Limb (tissue), 2 donors: ENCODE data around the gene PLXNA4.
"Not testable (repeated sequence)": the region's sequence is repeated elsewhere in the genome, so short reads cannot be mapped to it uniquely, and the experiment has no call there.

Source experiments
- DNase-seq, 2 donors: peaks; one replicate each; pipeline ENCODE4 v3.0.0-alpha.2; 2016; ENCODE audit errors: extremely low spot score in 2 of 2

PLXNA4 gene

GRCh38 chr7:132181371-132181770, 394.9 kb downstream of the PLXNA4 start:
- no peak for DNase-seq

- DNase-seq, result no peak
Measured at GRCh38 chr7:132180481-132180880, 395.8 kb downstream of the PLXNA4 start.

GRCh38 chr7:132179681-132180080, 396.6 kb downstream of the PLXNA4 start:
- DNase-seq, result no peak

- DNase-seq, result peak in 1 of 2 donors; percentile 53
Measured at GRCh38 chr7:132179080-132179430, 397.2 kb downstream of the PLXNA4 start.

- not testable (repeated sequence) for DNase-seq
Measured at GRCh38 chr7:132178402-132179079, 397.7 kb downstream of the PLXNA4 start.

- DNase-seq, result no peak
Measured at GRCh38 chr7:132177708-132178401, 398.4 kb downstream of the PLXNA4 start.

GRCh38 chr7:132176719-132177118, 399.6 kb downstream of the PLXNA4 start:
- DNase-seq, result no peak

GRCh38 chr7:132171130-132171576, 405.1 kb downstream of the PLXNA4 start:
- DNase-seq, result no peak

GRCh38 chr7:132169730-132170129, 406.5 kb downstream of the PLXNA4 start:
- DNase-seq, result no peak

GRCh38 chr7:132168239-132168638, 408.0 kb downstream of the PLXNA4 start:
- DNase-seq, result no peak

GRCh38 chr7:132165695-132166094, 410.6 kb downstream of the PLXNA4 start:
- not testable (repeated sequence) for DNase-seq

GRCh38 chr7:132164558-132165125, 411.6 kb downstream of the PLXNA4 start:
- DNase-seq, result no peak

GRCh38 chr7:132162556-132163144, 413.6 kb downstream of the PLXNA4 start:
- no peak for DNase-seq

- peak in 1 of 2 donors; percentile 34 for DNase-seq
Measured at GRCh38 chr7:132161976-132162375, 414.3 kb downstream of the PLXNA4 start.

GRCh38 chr7:132161533-132161915, 414.7 kb downstream of the PLXNA4 start:
- DNase-seq, result no peak

- peak in 1 of 2 donors; percentile 54 for DNase-seq
Measured at GRCh38 chr7:132160611-132161532, 415.4 kb downstream of the PLXNA4 start.

- no peak for DNase-seq
Measured at GRCh38 chr7:132158841-132159240, 417.4 kb downstream of the PLXNA4 start.

GRCh38 chr7:132158166-132158565, 418.1 kb downstream of the PLXNA4 start:
- DNase-seq, result no peak

- DNase-seq, result no peak
Measured at GRCh38 chr7:132155715-132156114, 420.6 kb downstream of the PLXNA4 start.

GRCh38 chr7:132154695-132155471, 421.4 kb downstream of the PLXNA4 start:
- DNase-seq, result no peak
